ENCODE measurements around the gene DDX23.

DDX23 gene

GRCh38 chr12:48824905-48825304 lies 27.1 kb downstream of the DDX23 start:
- H3K27me3 Mint-ChIP-seq (ENCODE audit: low read depth, poor library complexity): no peaks in the 10 kb centered on the region
- no peak overlapping the region for H3K27ac Mint-ChIP-seq
- peaks cover 20% of the 10 kb centered on the region for H3K4me1 Mint-ChIP-seq
- peaks cover 34% of the 10 kb centered on the region for H3K36me3 Mint-ChIP-seq (ENCODE audit: low read depth)
- no peak for DNase-seq
- H3K4me3 Mint-ChIP-seq: no peak overlapping the region
- H3K9me3 Mint-ChIP-seq: no peaks in the 10 kb centered on the region
- no peak for TF ChIP-seq CTCF (IDR thresholded peaks at IDR 0.05)

GRCh38 chr12:48824112-48824511 lies 27.9 kb downstream of the DDX23 start:
- no peaks in the 10 kb centered on the region for H3K9me3 Mint-ChIP-seq
- no peaks in the 10 kb centered on the region for H3K27me3 Mint-ChIP-seq (ENCODE audit: low read depth, poor library complexity)
- H3K36me3 Mint-ChIP-seq (ENCODE audit: low read depth): peaks cover 34% of the 10 kb centered on the region
- peaks cover 28% of the 10 kb centered on the region for H3K4me1 Mint-ChIP-seq
- TF ChIP-seq CTCF (IDR thresholded peaks at IDR 0.05): no peak
- DNase-seq: no peak
- H3K27ac Mint-ChIP-seq: no peak overlapping the region
- H3K4me3 Mint-ChIP-seq: no peak overlapping the region

GRCh38 chr12:48823281-48823680 lies 28.7 kb downstream of the DDX23 start:
- H3K27me3 Mint-ChIP-seq (ENCODE audit: low read depth, poor library complexity): peaks cover under 1% of the 10 kb centered on the region
- no peak for DNase-seq
- no peak overlapping the region for H3K4me3 Mint-ChIP-seq
- TF ChIP-seq CTCF (IDR thresholded peaks at IDR 0.05): no peak
- no peak overlapping the region for H3K27ac Mint-ChIP-seq
- H3K9me3 Mint-ChIP-seq: no peaks in the 10 kb centered on the region
- peaks cover 29% of the 10 kb centered on the region for H3K36me3 Mint-ChIP-seq (ENCODE audit: low read depth)
- H3K4me1 Mint-ChIP-seq: peaks cover 33% of the 10 kb centered on the region

- no peak for TF ChIP-seq CTCF (IDR thresholded peaks at IDR 0.05)
- Mint-ChIP-seq H3K36me3 (ENCODE audit: low read depth) (peaks cover 29% of the 10 kb centered on the region), H3K27ac (no peak overlapping the region), H3K4me3 (no peak overlapping the region), H3K9me3 (no peaks in the 10 kb centered on the region), H3K4me1 (peaks cover 38% of the 10 kb centered on the region), H3K27me3 (ENCODE audit: low read depth, poor library complexity) (peaks cover 3% of the 10 kb centered on the region)
- no peak for DNase-seq
These were observed 29.3 kb downstream of the DDX23 start for GRCh38 chr12:48822711-48823110.

GRCh38 chr12:48822139-48822538 lies 29.8 kb downstream of the DDX23 start:
- Mint-ChIP-seq H3K27ac (no peak overlapping the region), H3K4me1 (peaks cover 44% of the 10 kb centered on the region), H3K4me3 (no peak overlapping the region), H3K27me3 (ENCODE audit: low read depth, poor library complexity) (peaks cover 6% of the 10 kb centered on the region), H3K9me3 (no peaks in the 10 kb centered on the region), H3K36me3 (ENCODE audit: low read depth) (peaks cover 29% of the 10 kb centered on the region)
- no peak for TF ChIP-seq CTCF (IDR thresholded peaks at IDR 0.05)
- DNase-seq: no peak

- Mint-ChIP-seq H3K4me3 (peak overlapping the region; percentile 89), H3K36me3 (ENCODE audit: low read depth) (peaks cover 15% of the 10 kb centered on the region), H3K27me3 (ENCODE audit: low read depth, poor library complexity) (peaks cover 18% of the 10 kb centered on the region), H3K4me1 (peaks cover 64% of the 10 kb centered on the region), H3K27ac (no peak overlapping the region), H3K9me3 (no peaks in the 10 kb centered on the region)
- no peak for DNase-seq
- TF ChIP-seq CTCF (IDR thresholded peaks at IDR 0.05): no peak
These were observed 31.8 kb downstream of the DDX23 start for GRCh38 chr12:48819986-48820725.

Data from nephron progenitor cell (in vitro differentiated cells).